GM21717 (cell line): ENCODE data around the gene NSUN2.

Experiments
- ATAC-seq: cut with Tn5 transposase; IDR thresholded peaks from one replicate; pipeline ENCODE4 v1.9.1; 2021; ENCODE audit warnings: mild to moderate bottlenecking, moderate library complexity; ENCODE audit not compliant: unreplicated experiment

Gene NSUN2

DNA sequence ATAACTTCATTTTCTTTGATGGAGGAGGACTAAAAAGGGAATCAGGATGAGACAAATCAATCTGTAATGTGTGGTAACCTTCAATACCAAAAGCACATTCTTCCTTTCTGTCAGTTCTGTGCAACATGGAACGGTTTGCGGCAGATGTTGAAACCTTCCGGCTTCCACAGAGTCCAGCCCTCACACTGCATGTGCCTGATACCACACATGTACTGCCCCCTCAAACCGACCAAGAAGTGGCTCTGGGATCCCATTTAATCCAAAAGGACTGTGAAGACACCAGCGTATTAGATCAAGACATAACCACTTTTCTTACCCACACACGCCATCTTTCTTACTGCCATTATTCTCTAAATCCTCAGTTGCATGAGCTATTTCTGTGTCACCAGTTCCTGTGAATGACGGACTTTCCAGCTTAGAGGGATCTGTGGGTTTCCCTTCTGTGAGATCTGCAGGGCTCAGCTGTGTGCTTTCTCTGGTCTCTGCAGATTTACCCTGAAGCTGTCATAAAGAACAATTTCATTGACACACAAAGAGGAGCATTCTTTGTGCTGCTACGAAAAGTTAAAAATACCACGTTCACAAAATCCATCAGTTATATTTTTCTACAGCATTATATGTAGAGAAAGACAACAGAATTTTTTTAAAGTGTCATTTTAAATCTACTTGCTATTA, 25.8 kb downstream of the NSUN2 start:
- ATAC-seq = no peak

- ATAC-seq = no peak
These were observed 27.9 kb downstream of the NSUN2 start for GRCh38 chr5:6604946-6605345.

DNA sequence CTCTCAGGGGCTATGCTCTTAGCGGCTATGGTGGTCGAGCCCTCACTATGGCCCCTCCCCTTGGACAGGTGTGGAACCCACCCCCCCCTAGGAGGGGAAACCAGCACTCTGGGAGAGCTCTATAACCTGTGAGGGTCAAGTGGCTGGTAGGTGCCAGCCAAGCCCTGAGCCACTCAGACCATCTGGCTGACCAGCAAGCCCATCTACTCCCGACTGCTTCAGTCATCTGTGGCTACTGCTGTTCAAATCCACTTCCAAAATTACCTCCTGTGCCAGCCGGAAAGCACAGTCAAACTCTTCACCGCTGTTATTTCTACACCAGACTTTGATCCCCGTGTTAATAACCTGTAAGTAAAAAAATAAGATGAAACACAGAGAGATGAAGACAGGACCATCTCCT, 28.5 kb downstream of the NSUN2 start:
- ATAC-seq = no peak

GRCh38 chr5:6603643-6604042, 29.2 kb downstream of the NSUN2 start:
- ATAC-seq = no peak

DNA sequence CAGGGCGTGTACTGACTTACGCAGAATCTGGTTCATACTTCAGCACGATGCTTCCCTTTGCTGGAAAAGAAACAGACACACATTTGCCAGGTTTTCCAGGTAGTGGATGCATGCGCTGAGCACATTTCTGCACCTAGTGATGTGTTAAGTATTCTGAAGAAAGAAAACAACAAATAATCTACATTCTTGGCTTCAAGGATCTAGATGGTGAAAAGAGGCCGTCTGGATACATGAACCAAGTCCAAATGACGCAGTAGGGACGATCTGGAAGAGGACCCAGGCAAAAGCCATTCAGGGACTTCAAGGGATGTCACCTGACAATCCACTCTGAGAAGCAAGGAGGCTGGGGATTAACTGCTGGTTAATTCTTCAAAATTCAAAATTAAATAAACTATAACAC, 30.4 kb downstream of the NSUN2 start:
- ATAC-seq = no peak

- no peak for ATAC-seq
These were observed 31.0 kb downstream of the NSUN2 start for GRCh38 chr5:6601816-6602215.

DNA sequence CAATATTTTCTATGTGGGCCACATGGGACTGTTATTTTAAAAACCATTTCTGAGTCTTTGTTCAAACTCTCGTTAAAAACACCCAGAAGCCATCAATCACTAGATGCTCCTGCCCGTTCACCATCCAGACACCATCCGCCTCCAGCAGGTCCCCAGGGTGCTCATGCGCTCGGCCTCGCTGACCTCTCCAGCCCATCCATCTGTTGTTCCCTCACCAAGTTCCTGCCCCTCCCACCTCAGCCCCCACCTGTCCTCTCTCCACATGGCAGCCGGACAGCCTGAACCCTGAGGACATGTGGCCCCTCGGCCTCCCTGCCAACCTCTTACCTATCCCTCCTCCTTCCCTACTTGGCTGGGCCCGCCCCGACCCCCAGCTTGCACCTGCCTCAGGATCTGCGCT, 31.6 kb downstream of the NSUN2 start:
- no peak for ATAC-seq

DNA sequence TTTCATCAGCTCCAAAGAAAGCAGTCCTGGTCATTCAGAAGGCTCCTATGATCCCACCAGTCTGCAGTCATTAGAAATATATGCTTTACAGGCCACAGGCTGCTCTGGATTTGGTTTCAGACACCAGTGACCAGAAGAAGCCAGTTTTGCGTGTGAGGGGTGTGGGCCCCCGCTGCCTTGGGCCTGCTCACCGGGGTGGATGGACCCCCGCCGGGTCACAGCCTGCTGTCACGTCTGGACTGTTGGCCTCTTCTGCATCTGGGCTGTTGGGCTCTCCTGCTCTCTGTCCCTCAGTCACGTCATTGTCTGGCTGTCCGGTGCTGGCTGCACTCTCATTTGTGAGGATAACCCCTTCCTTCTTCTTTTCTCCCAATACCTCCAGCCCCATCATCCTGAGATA, 33.1 kb downstream of the NSUN2 start:
- no peak for ATAC-seq

DNA sequence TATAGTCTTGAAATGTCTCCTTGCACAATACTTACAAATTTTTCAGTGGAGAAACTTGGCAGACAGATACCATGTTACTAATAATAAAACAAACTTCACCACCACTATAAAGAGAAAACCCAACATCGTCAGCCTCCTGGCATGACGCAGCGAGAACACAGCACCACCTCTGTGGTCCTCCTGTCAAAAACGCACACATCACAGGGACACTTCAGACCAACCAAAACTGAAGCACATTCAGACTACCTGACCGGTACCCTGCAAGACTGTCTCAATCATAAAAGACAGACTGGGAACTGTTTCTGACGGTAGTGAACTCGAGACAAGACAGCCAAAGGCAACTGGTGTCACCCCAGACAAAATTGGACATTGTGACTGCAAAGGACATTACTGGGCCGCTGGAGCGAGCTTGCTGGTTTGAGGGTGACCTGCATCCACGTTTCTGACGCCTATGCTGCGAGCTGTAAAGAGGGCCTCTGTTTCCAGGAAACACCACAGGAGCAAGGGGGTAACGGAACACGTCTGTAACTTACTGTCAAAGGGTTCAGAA, 34.4 kb downstream of the NSUN2 start:
- no peak for ATAC-seq

- ATAC-seq = no peak
These were observed 35.3 kb downstream of the NSUN2 start for GRCh38 chr5:6597557-6597956.

- ATAC-seq = no peak
These were observed 36.5 kb downstream of the NSUN2 start for GRCh38 chr5:6596388-6596787.

- no peak for ATAC-seq
These were observed 37.4 kb downstream of the NSUN2 start for GRCh38 chr5:6595405-6595804.

- ATAC-seq = no peak
These were observed 38.8 kb downstream of the NSUN2 start for GRCh38 chr5:6594066-6594465.

DNA sequence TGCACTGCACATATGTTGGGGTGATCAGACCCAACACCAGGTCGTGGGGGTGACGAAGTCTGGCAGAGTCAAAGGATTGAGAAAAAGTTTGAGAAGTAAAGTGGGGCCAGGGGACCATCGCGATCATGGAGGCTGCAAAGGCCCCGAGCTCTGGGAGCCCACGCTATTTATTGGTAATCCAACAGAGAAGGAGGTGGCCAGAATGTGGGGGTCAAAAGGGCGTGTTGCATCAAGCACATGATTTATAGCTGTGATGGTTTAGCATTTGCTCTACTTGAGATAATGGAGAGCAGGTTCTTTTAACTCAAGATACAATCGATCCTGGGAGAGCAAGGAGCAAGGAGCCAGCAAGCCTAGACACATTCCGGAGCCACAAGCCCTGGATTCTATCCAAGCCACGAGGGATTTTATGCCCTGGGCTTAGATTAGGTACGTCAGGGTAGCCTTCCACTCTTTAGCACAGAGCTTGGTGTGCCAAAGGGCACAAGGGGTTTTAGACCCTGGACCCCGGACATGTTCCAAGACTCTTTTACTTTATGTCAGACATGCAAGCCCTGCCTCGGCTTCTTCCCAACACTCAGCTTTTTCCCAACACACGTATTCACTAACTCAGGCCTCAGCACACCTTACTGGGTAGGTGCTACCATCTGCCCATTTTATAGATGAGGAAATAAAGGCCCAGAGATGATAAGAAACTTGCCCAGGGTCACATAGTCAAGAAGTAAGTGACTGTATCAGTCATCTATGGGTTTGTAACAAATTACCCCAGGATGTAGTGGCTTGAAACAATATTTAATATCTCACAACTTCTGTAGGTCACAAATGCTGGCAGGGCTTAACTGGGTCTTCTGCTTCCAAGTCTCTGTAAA, 39.5 kb downstream of the NSUN2 start:
- ATAC-seq = no peak

GRCh38 chr5:6592601-6593000, 40.2 kb downstream of the NSUN2 start:
- ATAC-seq = no peak

DNA sequence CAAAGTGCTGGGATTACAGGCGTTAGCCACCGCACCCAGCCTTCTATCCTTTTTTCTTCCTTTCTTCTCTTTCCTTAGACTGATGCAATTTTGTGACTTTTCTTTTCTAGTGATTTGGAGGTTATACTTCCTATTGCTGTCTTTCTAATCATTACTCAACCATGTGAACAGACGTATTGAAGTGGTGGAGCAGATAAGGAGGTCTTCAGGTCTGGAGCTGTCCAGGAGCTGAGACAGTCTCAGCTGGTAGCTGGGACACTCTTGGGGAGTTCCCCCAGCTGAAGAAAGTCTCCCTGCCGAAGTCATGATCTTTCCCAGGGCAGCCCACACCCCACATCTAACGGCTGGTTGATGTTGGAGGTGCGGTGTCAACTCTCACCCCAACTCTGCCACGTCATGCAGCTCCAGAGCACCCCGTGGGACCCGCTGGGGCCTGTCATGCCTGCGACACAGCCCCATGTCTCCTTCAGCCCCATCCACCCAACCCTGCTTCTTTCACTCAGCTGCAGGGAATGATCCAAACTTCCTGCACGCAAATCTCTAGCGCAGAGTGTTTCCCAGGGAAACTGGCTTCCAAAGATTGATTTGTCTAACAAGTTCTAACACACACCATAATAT, 41.1 kb downstream of the NSUN2 start:
- no peak for ATAC-seq

DNA sequence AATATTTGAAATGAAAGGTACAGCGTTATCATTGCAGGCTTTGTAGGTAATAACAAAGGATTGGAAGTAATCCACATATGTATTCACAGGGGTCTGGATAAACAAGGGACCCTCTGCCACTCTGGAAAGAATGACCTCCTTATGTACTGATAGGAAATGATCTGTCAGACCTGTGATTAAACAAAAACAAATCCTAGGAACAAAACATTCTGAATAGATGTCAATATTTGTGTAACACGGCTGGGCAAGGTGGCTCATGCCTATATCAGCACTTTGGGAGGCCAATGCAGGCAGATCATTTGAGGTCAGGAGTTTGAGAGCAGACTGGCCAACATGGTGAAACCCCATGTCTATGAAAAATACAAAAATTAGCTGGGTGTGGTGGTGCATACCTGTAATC, 42.3 kb downstream of the NSUN2 start:
- no peak for ATAC-seq

DNA sequence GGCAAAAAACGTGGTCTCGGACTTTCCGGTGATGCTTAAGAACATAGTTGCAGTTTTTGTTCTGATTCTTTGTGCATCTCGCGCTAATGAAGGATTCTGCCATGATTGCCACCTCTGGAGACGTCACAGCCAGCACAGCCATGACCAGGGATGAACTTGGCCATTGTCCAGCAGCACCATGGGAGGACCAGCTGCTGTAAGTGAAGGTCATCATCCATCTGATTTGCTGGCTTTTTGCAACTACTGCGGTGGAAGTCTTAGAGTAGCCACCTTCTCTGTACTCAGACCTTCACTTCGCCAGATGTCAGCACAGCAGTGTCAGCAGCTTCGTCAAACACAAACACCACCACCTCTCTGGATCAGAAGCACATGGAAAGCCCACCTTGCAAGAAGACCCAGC, 45.7 kb downstream of the NSUN2 start:
- ATAC-seq = no peak

- no peak for ATAC-seq
These were observed 46.2 kb downstream of the NSUN2 start for GRCh38 chr5:6586647-6587042.

DNA sequence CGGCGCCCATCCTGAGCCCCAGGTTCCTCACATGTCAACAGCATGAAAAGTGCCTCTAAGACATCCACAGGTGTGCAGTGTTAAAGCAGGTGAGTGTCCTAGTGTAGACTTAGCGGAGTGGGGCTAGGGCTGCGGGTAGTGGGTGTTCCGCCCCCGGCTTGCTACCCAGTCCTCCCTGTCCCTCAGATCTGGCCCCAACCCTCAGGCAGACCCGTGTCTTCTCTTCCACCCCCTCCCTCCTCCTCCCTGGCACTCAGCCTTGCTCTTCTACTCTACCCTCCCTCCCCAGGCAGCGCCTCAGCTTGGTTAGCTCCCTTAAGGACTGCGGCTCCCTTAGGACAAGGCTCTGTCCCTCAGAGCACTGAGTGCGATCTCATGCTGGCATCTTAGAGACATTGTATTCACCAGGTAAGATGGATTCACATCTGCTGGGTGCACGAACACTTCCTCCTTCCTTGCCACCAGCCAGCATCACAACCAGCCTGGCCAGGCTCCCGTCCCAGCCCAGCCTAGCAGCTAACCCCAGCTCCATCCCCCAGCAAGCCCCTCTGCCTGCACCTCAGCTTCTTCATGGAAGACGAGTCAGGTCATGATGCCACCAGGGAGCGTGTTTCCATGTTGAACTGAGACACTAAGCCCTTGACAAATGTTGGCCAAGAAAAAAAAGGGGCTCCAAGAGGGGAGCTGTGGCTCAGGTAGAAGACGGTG, 46.8 kb downstream of the NSUN2 start:
- ATAC-seq = no peak

DNA sequence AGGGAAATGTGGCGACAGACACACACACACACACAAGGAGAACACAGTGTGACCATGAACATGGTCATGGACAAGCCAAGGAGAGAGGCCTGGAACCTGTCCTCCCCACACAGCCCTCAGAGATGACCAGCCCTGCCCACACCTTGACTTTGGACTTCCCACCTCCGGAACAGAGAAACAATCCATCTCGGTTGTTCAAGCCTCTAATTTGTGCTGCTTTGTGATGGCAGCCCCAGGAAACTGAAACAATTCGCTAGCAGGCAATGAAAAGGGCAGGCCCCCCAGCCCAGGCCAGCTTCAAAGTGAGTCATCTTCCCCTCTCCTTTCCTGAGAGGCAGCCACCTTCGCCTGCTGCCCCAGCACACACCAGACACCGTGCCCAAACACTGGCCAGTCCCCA, 47.7 kb downstream of the NSUN2 start:
- no peak for ATAC-seq
